H9 (cell line): ENCODE measurements around the gene NHSL1. TPM values are rescaled to one million over a fixed set of nuclear protein-coding genes. Genes with fewer than 3 reads are reported as not detected.

ENCODE experiments used
- DNase-seq: peaks from one replicate; pipeline ENCODE4 v3.0.0-alpha.2; 2017
- H2AFZ ChIP-seq: one replicate; pipeline ENCODE4 v1.6.1; 2013; ENCODE audit warnings: mild to moderate bottlenecking, low read length, control low read depth, moderate library complexity
- H2AK5ac ChIP-seq: 2 replicates; pipeline ENCODE4 v1.6.1; 2013; ENCODE audit warnings: low read length, control low read depth, mixed read lengths; ENCODE audit not compliant: insufficient read length
- H2BK120ac ChIP-seq: one replicate; pipeline ENCODE4 v1.6.1; 2013; ENCODE audit warnings: low read depth, mild to moderate bottlenecking, low read length, control low read depth, inconsistent platforms; ENCODE audit not compliant: poor library complexity, severe bottlenecking
- H2BK12ac ChIP-seq: 2 replicates; pipeline ENCODE4 v1.6.1; 2013; ENCODE audit warnings: low read length, control low read depth, mixed read lengths, low read depth; ENCODE audit not compliant: insufficient read length
- H2BK15ac ChIP-seq: 2 replicates; pipeline ENCODE4 v1.6.1; 2013; ENCODE audit warnings: low read depth, low read length, control low read depth
- H2BK20ac ChIP-seq: one replicate; pipeline ENCODE4 v1.6.1; 2013; ENCODE audit warnings: low read depth, mild to moderate bottlenecking, low read length, control low read depth, inconsistent platforms; ENCODE audit not compliant: poor library complexity, severe bottlenecking
- H2BK5ac ChIP-seq: 2 replicates; pipeline ENCODE4 v1.6.1; 2013; ENCODE audit warnings: low read length, control low read depth, mixed read lengths; ENCODE audit not compliant: insufficient read length
- H3K14ac ChIP-seq: 2 replicates; pipeline ENCODE4 v1.6.1; 2013; ENCODE audit warnings: low read length, control low read depth; ENCODE audit not compliant: insufficient read depth
- H3K18ac ChIP-seq: 2 replicates; pipeline ENCODE4 v1.6.1; 2013; ENCODE audit warnings: low read depth, mild to moderate bottlenecking, mixed read lengths, low read length, control low read depth; ENCODE audit not compliant: insufficient read length
- H3K23ac ChIP-seq: 2 replicates; pipeline ENCODE4 v1.6.1; 2013; ENCODE audit warnings: low read length, control low read depth, mixed read lengths, low read depth; ENCODE audit not compliant: insufficient read length
- H3K23me2 ChIP-seq: 2 replicates; pipeline ENCODE4 v1.6.1; 2013; ENCODE audit warnings: low read depth, mild to moderate bottlenecking, mixed read lengths, low read length, control low read depth; ENCODE audit not compliant: insufficient read length, poor library complexity, severe bottlenecking
- H3K27ac ChIP-seq: 2 replicates; pipeline ENCODE4 v1.5.1; 2013; ENCODE audit warnings: low read length, control low read depth, mixed read lengths, low read depth; ENCODE audit not compliant: insufficient read length
- H3K27me3 ChIP-seq: 2 replicates; pipeline ENCODE4 v1.6.1; 2013; ENCODE audit warnings: low read length, control low read depth, inconsistent platforms; ENCODE audit not compliant: insufficient read depth
- H3K4ac ChIP-seq: 2 replicates; pipeline ENCODE4 v1.6.1; 2013; ENCODE audit warnings: low read depth, mild to moderate bottlenecking, control low read depth, inconsistent platforms, low read length, moderate library complexity
- H3K4me1 ChIP-seq: 2 replicates; pipeline ENCODE4 v1.6.1; 2013; ENCODE audit warnings: low read length, control low read depth, inconsistent platforms; ENCODE audit not compliant: insufficient read depth
- H3K4me2 ChIP-seq: 2 replicates; pipeline ENCODE4 v1.6.1; 2013; ENCODE audit warnings: low read length, control low read depth, mixed read lengths; ENCODE audit not compliant: insufficient read length, insufficient read depth
- H3K56ac ChIP-seq: 2 replicates; pipeline ENCODE4 v1.6.1; 2013; ENCODE audit warnings: low read depth, mild to moderate bottlenecking, mixed read lengths, low read length, control low read depth; ENCODE audit not compliant: insufficient read length
- H3K79me1 ChIP-seq: 2 replicates; pipeline ENCODE4 v1.6.1; 2013; ENCODE audit warnings: low read depth, mild to moderate bottlenecking, moderate library complexity, low read length, control low read depth, inconsistent platforms; ENCODE audit not compliant: insufficient read depth, poor library complexity, severe bottlenecking
- H3K79me2 ChIP-seq: 2 replicates; pipeline ENCODE4 v1.6.1; 2013; ENCODE audit warnings: low read length, control low read depth, inconsistent platforms; ENCODE audit not compliant: insufficient read depth
- H3K9ac ChIP-seq: 2 replicates; pipeline ENCODE4 v1.6.1; 2013; ENCODE audit warnings: low read length, control low read depth, mixed read lengths; ENCODE audit not compliant: insufficient read length; ENCODE audit errors: extremely low read depth
- H3K9me3 ChIP-seq: one replicate; pipeline ENCODE4 v1.6.1; 2013; ENCODE audit warnings: low read depth, low read length, inconsistent platforms; ENCODE audit not compliant: control insufficient read depth
- H3T11ph ChIP-seq: one replicate; pipeline ENCODE4 v1.6.1; 2013; ENCODE audit warnings: mild to moderate bottlenecking, low read length, control low read depth, inconsistent platforms
- H4K20me1 ChIP-seq: one replicate; pipeline ENCODE4 v1.6.1; 2013; ENCODE audit not compliant: control insufficient read depth, insufficient read length, insufficient read depth
- H4K5ac ChIP-seq: 2 replicates; pipeline ENCODE4 v1.6.1; 2013; ENCODE audit warnings: low read depth, mild to moderate bottlenecking, mixed read lengths, low read length, control low read depth; ENCODE audit not compliant: insufficient read length
- H4K8ac ChIP-seq: replicated peaks from 2 replicates; pipeline ENCODE4 v1.6.1; 2013; ENCODE audit warnings: low read length, control low read depth, mixed read lengths, low read depth; ENCODE audit not compliant: insufficient read length
- H4K91ac ChIP-seq: 2 replicates; pipeline ENCODE4 v1.6.1; 2013; ENCODE audit warnings: low read depth, mild to moderate bottlenecking, moderate library complexity, mixed read lengths, low read length, control low read depth; ENCODE audit not compliant: insufficient read length
- H3K27ac Mint-ChIP-seq, 3 experiments: 2 replicates in 2 of 3; 3 replicates in 1 of 3; pipeline ENCODE4 v1.8.0; 2020 to 2021; ENCODE audit warnings: mixed read lengths in 3 of 3, mild to moderate bottlenecking in 1 of 3, moderate library complexity in 1 of 3
- H3K27me3 Mint-ChIP-seq: 2 replicates; pipeline ENCODE4 v1.8.0; 2021; ENCODE audit warnings: low read depth, mild to moderate bottlenecking, moderate library complexity, mixed read lengths
- H3K36me3 Mint-ChIP-seq, 3 experiments: 2 replicates in 2 of 3; 3 replicates in 1 of 3; pipeline ENCODE4 v1.8.0; 2020 to 2021; ENCODE audit warnings: low read depth in 3 of 3, mixed read lengths in 3 of 3; ENCODE audit not compliant: insufficient read depth in 1 of 3
- H3K4me1 Mint-ChIP-seq, 2 experiments: 2 replicates each; pipeline ENCODE4 v1.8.0; 2020; ENCODE audit warnings: mixed read lengths in 2 of 2
- H3K4me3 Mint-ChIP-seq, 2 experiments: 2 replicates in 1 of 2; 3 replicates in 1 of 2; pipeline ENCODE4 v1.8.0; 2020 to 2021; ENCODE audit warnings: mild to moderate bottlenecking in 2 of 2, mixed read lengths in 2 of 2, moderate library complexity in 1 of 2
- H3K9me3 Mint-ChIP-seq, 2 experiments: 2 replicates in 1 of 2; 3 replicates in 1 of 2; pipeline ENCODE4 v1.8.0; 2020; ENCODE audit warnings: mild to moderate bottlenecking in 2 of 2, mixed read lengths in 2 of 2, moderate library complexity in 1 of 2
- CTCF ChIP-seq: fragments of 200-600 bp; sonication (generic); conservative IDR thresholded peaks from 3 replicates; pipeline ENCODE4 v1.8.0; 2021; ENCODE audit warnings: antibody characterized with exemption, mild to moderate bottlenecking
- WGBS: extraction: QIAGEN DNeasy Blood & Tissue Kit; methylation state at CpG from one replicate; pipeline ENCODE4 v1.1.7; 2013; ENCODE audit warnings: missing lambda C conversion rate, low lambda C conversion rate, mixed read lengths; ENCODE audit not compliant: insufficient read length; ENCODE audit errors: extremely low coverage; 5-methylcytosine and 5-hydroxymethylcytosine counted together
- total RNA-seq: library from RNA; stranded (reverse); gene quantifications from 2 replicates; pipeline ENCODE4 v1.2.1, GENCODE V29; 2021

The NHSL1 gene
- total RNA-seq, 1 experiment from 2014 or later: 28.7 TPM

- H3K4me2 ChIP-seq: no peak overlapping the region
- H4K8ac ChIP-seq: no peak overlapping the region
- no peak for TF ChIP-seq CTCF
- no peak overlapping the region for H2BK12ac ChIP-seq
- H3K9ac ChIP-seq: no peak overlapping the region
- H4K91ac ChIP-seq: no peak overlapping the region
- H3K4me3 Mint-ChIP-seq: no peak overlapping the region
- no peak for DNase-seq
- no peaks in the 10 kb centered on the region for H3K27me3 ChIP-seq
- H3K56ac ChIP-seq: no peak overlapping the region
- no peak overlapping the region for H3K27ac ChIP-seq
- H3K9me3 ChIP-seq: no peaks in the 10 kb centered on the region
- no CpG with 5 or more reads among the region's 1 CpG for WGBS
- H3K23ac ChIP-seq: no peak overlapping the region
- H3K9me3 Mint-ChIP-seq: no peaks in the 10 kb centered on the region
- no peaks in the 10 kb centered on the region for H3K27me3 Mint-ChIP-seq
- H2BK120ac ChIP-seq: no peak overlapping the region
- H4K20me1 ChIP-seq: no peaks in the 10 kb centered on the region
- no peaks in the 10 kb centered on the region for H3K23me2 ChIP-seq
- H3T11ph ChIP-seq: no peak overlapping the region
- H3K79me2 ChIP-seq: no peaks in the 10 kb centered on the region
- H3K79me1 ChIP-seq: no peaks in the 10 kb centered on the region
- H3K4ac ChIP-seq: no peak overlapping the region
- H2AK5ac ChIP-seq: no peak overlapping the region
- H3K14ac ChIP-seq: no peak overlapping the region
- no peak overlapping the region for H3K18ac ChIP-seq
- no peak overlapping the region for H4K5ac ChIP-seq
- H3K4me1 Mint-ChIP-seq: peaks cover 4 to 5% of the 10 kb centered on the region in 2 experiments; a peak in 3 of 4 replicates
- H2BK5ac ChIP-seq: no peak overlapping the region
- no peak overlapping the region for H2BK15ac ChIP-seq
- no peaks in the 10 kb centered on the region for H3K4me1 ChIP-seq
- no peak overlapping the region for H3K27ac Mint-ChIP-seq
- H3K36me3 Mint-ChIP-seq: peaks cover 11 to 30% (median 16%) of the 10 kb centered on the region in 3 experiments
- H2BK20ac ChIP-seq: no peak overlapping the region
- no peak overlapping the region for H2AFZ ChIP-seq
These were observed 37.6 kb downstream of the NHSL1 start for GRCh38 chr6:138461647-138462046.
